Measurements from ENCODE around the gene HDAC9. TPM values are rescaled to one million over a fixed set of nuclear protein-coding genes. Genes with fewer than 3 reads are reported as not detected.
A peak's percentile ranks its signal among the peaks of the same experiment; 100 is the strongest.

The HDAC9 gene
- total and polyA plus RNA-seq, 2 experiments from 2014 or later, result 32.7 to 101 TPM

- H3K9me3 ChIP-seq (ENCODE audit: low read depth), result no peaks in the 10 kb centered on the region
- no peak for TF ChIP-seq CTCF (IDR thresholded peaks at IDR 0.05; ENCODE audit: low read depth, low read length)
- DNase-seq (ENCODE audit: low read depth in 1 of 2, low spot score in 1 of 2), result no peak
- H3K4me3 ChIP-seq, result no peak overlapping the region
- no peak overlapping the region for H3K27ac ChIP-seq
- no peaks in the 10 kb centered on the region for H3K36me3 ChIP-seq
- H3K4me1 ChIP-seq (ENCODE audit: low read depth), result no peaks in the 10 kb centered on the region
- H3K27me3 ChIP-seq, result no peaks in the 10 kb centered on the region
These were observed 261.0 kb downstream of the HDAC9 start for GRCh38 chr7:18756378-18757050.

DNA sequence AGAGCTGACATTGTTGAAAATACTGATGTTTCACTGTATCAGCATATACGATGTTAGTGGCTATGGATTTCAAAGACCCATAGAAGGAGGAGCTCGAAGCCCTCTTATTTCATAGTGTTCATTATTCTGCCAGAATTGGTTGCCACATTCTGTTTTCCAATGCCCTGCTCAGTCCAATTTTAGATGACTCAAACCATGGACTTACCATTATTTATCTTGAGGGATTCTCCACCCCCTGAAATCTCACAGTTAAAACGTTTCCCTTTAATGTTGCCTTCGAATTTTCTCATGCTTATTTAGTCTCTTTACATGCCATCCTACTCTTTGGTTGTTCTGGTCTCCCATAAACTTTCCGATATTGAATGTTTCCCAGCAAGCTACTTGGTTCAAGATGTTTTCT, 264.5 kb downstream of the HDAC9 start:
- no peaks in the 10 kb centered on the region for H3K4me1 ChIP-seq (ENCODE audit: low read depth)
- H3K4me3 ChIP-seq, result no peak overlapping the region
- H3K27me3 ChIP-seq, result no peaks in the 10 kb centered on the region
- no peaks in the 10 kb centered on the region for H3K9me3 ChIP-seq (ENCODE audit: low read depth)
- no peak for TF ChIP-seq CTCF (IDR thresholded peaks at IDR 0.05; ENCODE audit: low read depth, low read length)
- H3K36me3 ChIP-seq, result no peaks in the 10 kb centered on the region
- no peak overlapping the region for H3K27ac ChIP-seq
- DNase-seq (ENCODE audit: low read depth in 1 of 2, low spot score in 1 of 2), result no peak

DNA sequence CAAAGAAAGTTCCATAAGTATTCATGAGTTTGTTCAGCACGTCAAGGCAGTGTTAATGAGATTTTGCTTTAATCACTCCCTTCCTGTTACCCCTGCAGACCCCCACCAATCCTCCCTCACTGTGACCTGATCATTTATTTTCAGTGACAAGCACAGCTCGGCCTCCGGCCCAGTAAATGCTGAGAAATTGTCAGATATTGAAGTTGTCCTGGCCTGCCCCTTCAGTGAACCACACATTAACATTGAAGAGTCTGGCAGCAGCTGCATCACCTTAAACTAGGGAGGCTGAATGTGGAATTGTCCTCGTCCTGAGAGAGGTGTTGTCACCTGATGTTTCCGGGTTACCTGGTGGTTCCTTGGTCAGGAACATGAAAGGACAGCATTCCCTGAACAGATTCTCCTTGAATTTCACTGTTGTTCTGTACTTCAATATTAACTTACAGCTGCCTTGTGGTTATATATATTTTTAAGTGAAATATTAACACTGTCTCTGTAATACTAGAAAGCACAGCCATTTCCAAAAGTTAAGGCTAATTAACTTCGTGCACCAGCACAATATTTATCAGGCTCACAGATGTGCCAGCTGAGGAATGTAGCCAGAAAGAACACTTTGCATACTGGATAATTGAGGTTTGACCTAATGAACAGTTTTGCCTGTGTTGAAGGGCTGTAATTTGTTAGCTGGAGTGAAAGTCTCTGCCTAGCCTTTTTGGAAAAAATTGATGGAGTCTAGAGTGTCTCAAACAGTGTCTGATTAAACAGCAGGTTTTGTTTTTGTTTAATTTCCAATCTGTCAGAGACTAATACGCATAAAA, 265.3 kb downstream of the HDAC9 start:
- Histone ChIP-seq H3K27ac (no peak overlapping the region), H3K9me3 (ENCODE audit: low read depth) (no peaks in the 10 kb centered on the region), H3K27me3 (no peaks in the 10 kb centered on the region), H3K36me3 (no peaks in the 10 kb centered on the region), H3K4me3 (no peak overlapping the region), H3K4me1 (ENCODE audit: low read depth) (no peaks in the 10 kb centered on the region)
- no peak for DNase-seq (ENCODE audit: low read depth in 1 of 2, low spot score in 1 of 2)
- TF ChIP-seq CTCF (IDR thresholded peaks at IDR 0.05; ENCODE audit: low read depth, low read length), result no peak

DNA sequence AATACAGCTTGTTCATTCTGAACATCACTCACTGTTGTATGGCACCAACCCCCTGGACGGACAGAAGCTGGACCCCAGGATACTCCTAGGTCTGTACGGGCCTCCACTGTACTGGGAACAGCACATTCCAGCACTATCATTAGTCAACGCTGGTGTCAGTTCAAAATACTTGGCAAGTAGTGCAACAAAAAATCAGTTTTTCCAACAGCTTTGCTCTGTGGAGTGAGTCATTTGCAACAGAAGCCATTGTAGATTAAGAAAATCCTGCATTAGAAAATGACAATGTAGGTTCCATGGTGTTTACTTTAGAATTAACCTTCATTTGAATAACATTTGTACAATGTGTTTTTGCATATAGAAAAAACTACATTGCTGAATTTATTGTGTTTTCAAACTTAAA, 266.6 kb downstream of the HDAC9 start:
- Histone ChIP-seq H3K27me3 (no peaks in the 10 kb centered on the region), H3K4me3 (no peak overlapping the region), H3K27ac (no peak overlapping the region), H3K9me3 (ENCODE audit: low read depth) (no peaks in the 10 kb centered on the region), H3K36me3 (no peaks in the 10 kb centered on the region), H3K4me1 (ENCODE audit: low read depth) (no peaks in the 10 kb centered on the region)
- peak; percentile 3 to 91 for DNase-seq (ENCODE audit: low read depth in 1 of 2, low spot score in 1 of 2)
- no peak for TF ChIP-seq CTCF (IDR thresholded peaks at IDR 0.05; ENCODE audit: low read depth, low read length)

DNA sequence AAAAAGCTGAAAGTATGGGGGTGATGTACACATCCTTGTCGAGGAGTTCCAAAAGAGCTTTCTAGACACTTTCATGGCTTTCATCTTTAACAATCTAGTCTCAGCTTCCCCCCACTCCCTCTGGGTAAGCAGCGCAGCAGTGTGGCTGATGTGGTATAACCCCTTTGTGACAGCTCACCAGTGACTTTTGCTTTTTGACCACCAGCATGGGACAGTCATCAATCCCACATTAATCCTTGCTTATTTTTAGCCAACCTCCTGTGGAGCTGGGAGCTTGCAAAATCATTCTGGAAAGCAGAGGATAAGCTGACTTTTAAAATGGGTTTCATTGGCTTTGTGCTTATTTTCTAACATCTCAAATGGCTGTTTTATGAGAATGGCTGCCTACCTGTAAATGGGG, 272.7 kb downstream of the HDAC9 start:
- TF ChIP-seq CTCF (IDR thresholded peaks at IDR 0.05; ENCODE audit: low read depth, low read length), result no peak
- Histone ChIP-seq H3K36me3 (no peaks in the 10 kb centered on the region), H3K27me3 (no peaks in the 10 kb centered on the region), H3K4me1 (ENCODE audit: low read depth) (peaks cover 12% of the 10 kb centered on the region), H3K4me3 (no peak overlapping the region), H3K27ac (no peak overlapping the region), H3K9me3 (ENCODE audit: low read depth) (no peaks in the 10 kb centered on the region)
- no peak for DNase-seq (ENCODE audit: low read depth in 1 of 2, low spot score in 1 of 2)
